Ectodermal cell (in vitro differentiated cells): ENCODE measurements around the gene EIF6.

Experiments used
- H3K27ac ChIP-seq: 2 replicates; pipeline ENCODE4 v1.7.0; 2013; ENCODE audit warnings: mild to moderate bottlenecking, low read depth, low read length; ENCODE audit not compliant: insufficient read depth, poor library complexity, severe bottlenecking
- H3K27me3 ChIP-seq: 2 replicates; pipeline ENCODE4 v1.7.0; 2013; ENCODE audit warnings: mild to moderate bottlenecking, low read length; ENCODE audit not compliant: insufficient read depth, control insufficient read depth, poor library complexity, severe bottlenecking
- H3K36me3 ChIP-seq: one replicate; pipeline ENCODE4 v1.7.0; 2013; ENCODE audit warnings: low read length; ENCODE audit not compliant: control insufficient read depth, insufficient read depth
- H3K4me1 ChIP-seq: one replicate; pipeline ENCODE4 v1.7.0; 2013; ENCODE audit warnings: low read length; ENCODE audit not compliant: control insufficient read depth, insufficient read depth
- H3K4me3 ChIP-seq: 2 replicates; pipeline ENCODE4 v1.7.0; 2013; ENCODE audit warnings: low read depth, low read length, control low read depth; ENCODE audit not compliant: insufficient read depth
- H3K9me3 ChIP-seq: 2 replicates; pipeline ENCODE4 v1.7.0; 2013; ENCODE audit warnings: mild to moderate bottlenecking, low read length, moderate library complexity; ENCODE audit not compliant: control insufficient read depth
- WGBS, 2 experiments: methylation state at CpG; one replicate each; pipeline ENCODE4 v1.1.7; 2013; ENCODE audit warnings: missing lambda C conversion rate in 2 of 2; 5-methylcytosine and 5-hydroxymethylcytosine counted together

The EIF6 gene

GRCh38 chr20:35294293-35294685, 9.7 kb upstream of the EIF6 start:
- H3K9me3 ChIP-seq = no peaks in the 10 kb centered on the region
- no peak overlapping the region for H3K27ac ChIP-seq
- no peaks in the 10 kb centered on the region for H3K4me1 ChIP-seq
- H3K27me3 ChIP-seq = peaks cover 3% of the 10 kb centered on the region
- WGBS, 2 experiments = 88 to 90% methylated on average over 5 of the region's 5 CpGs
- no peak overlapping the region for H3K4me3 ChIP-seq
- no peaks in the 10 kb centered on the region for H3K36me3 ChIP-seq

GRCh38 chr20:35293303-35294292, 9.0 kb upstream of the EIF6 start:
- Histone ChIP-seq H3K27me3 (peaks cover 3% of the 10 kb centered on the region), H3K4me3 (no peak overlapping the region), H3K4me1 (no peaks in the 10 kb centered on the region), H3K27ac (no peak overlapping the region), H3K36me3 (no peaks in the 10 kb centered on the region), H3K9me3 (no peaks in the 10 kb centered on the region)
- WGBS, 2 experiments = 93% methylated on average over 19 of the region's 19 CpGs

- Histone ChIP-seq H3K4me3 (no peak overlapping the region), H3K36me3 (no peaks in the 10 kb centered on the region), H3K27ac (no peak overlapping the region), H3K4me1 (no peaks in the 10 kb centered on the region), H3K27me3 (peaks cover 3% of the 10 kb centered on the region), H3K9me3 (no peaks in the 10 kb centered on the region)
- WGBS, 2 experiments = 89% methylated on average over 23 of the region's 23 CpGs
Measured at GRCh38 chr20:35292504-35293285, 8.1 kb upstream of the EIF6 start.

- H3K27ac ChIP-seq = no peak within 1 kb of the TSS
- H3K4me1 ChIP-seq = no peaks in the 10 kb centered on the region
- H3K36me3 ChIP-seq = no peaks in the 10 kb centered on the region
- 92 to 93% methylated on average over 40 of the region's 40 CpGs for WGBS, 2 experiments
- H3K27me3 ChIP-seq = peaks cover 3% of the 10 kb centered on the region
- H3K9me3 ChIP-seq = no peaks in the 10 kb centered on the region
- H3K4me3 ChIP-seq = no peak within 1 kb of the TSS
Measured at GRCh38 chr20:35291654-35292503, 7.3 kb upstream of the EIF6 start, which contains the start of gene FAM83C. Gene FAM83C (minus strand): TSS chr20:35292425. CDS start chr20:35292304, 121 bp downstream.

- no peaks in the 10 kb centered on the region for H3K9me3 ChIP-seq
- H3K27ac ChIP-seq = no peak overlapping the region
- H3K27me3 ChIP-seq = peaks cover 3% of the 10 kb centered on the region
- H3K4me3 ChIP-seq = no peak overlapping the region
- H3K36me3 ChIP-seq = no peaks in the 10 kb centered on the region
- WGBS, 2 experiments = 88 to 89% methylated on average over 7 of the region's 7 CpGs
- no peaks in the 10 kb centered on the region for H3K4me1 ChIP-seq
Measured at GRCh38 chr20:35290887-35291417, 6.4 kb upstream of the EIF6 start.

GRCh38 chr20:35290186-35290886, 5.8 kb upstream of the EIF6 start:
- no peaks in the 10 kb centered on the region for H3K9me3 ChIP-seq
- no peak overlapping the region for H3K4me3 ChIP-seq
- no peaks in the 10 kb centered on the region for H3K4me1 ChIP-seq
- peaks cover 3% of the 10 kb centered on the region for H3K27me3 ChIP-seq
- no peak overlapping the region for H3K27ac ChIP-seq
- no peaks in the 10 kb centered on the region for H3K36me3 ChIP-seq
- WGBS, 2 experiments = 80 to 81% methylated on average over 7 of the region's 7 CpGs

- Histone ChIP-seq H3K4me3 (no peak overlapping the region), H3K9me3 (no peaks in the 10 kb centered on the region), H3K27ac (no peak overlapping the region), H3K36me3 (no peaks in the 10 kb centered on the region), H3K27me3 (no peaks in the 10 kb centered on the region), H3K4me1 (peaks cover 2% of the 10 kb centered on the region)
- WGBS, 2 experiments = 90 to 93% methylated on average over 19 of the region's 19 CpGs
Measured at GRCh38 chr20:35288325-35289060, 3.9 kb upstream of the EIF6 start.

- Histone ChIP-seq H3K4me1 (peaks cover 5% of the 10 kb centered on the region), H3K9me3 (no peaks in the 10 kb centered on the region), H3K27me3 (no peaks in the 10 kb centered on the region), H3K36me3 (no peaks in the 10 kb centered on the region), H3K27ac (no peak overlapping the region), H3K4me3 (no peak overlapping the region)
- 91% methylated on average over 28 of the region's 28 CpGs for WGBS, 2 experiments
Measured at GRCh38 chr20:35287509-35288324, 3.1 kb upstream of the EIF6 start.
